ENCODE data around the gene ACTRT3. TPM values are rescaled to one million over a fixed set of nuclear protein-coding genes. Genes with fewer than 3 reads are reported as not detected.

Gene ACTRT3
- total and polyA plus RNA-seq, 2 of the 13 experiments (the other 11 are each of a cell fraction or from before 2014, with no cell fraction given), result 0.42 to 0.97 TPM

GRCh38 chr3:169780742-169781141 lies 11.4 kb upstream of the ACTRT3 start:
- no TSS peak for BruUV-seq (replicated peaks)
- intact Hi-C loops (cut with micrococcal nuclease; ENCODE audit: unreplicated experiment), result no loop called here
- peaks cover 3% of the 10 kb centered on the region; the same call in 1 of the 2 replicates for H3K4me1 ChIP-seq (ENCODE audit: insufficient read depth, low read length)
- H4K20me1 ChIP-seq (ENCODE audit: insufficient read depth, low read length), result no peaks in the 10 kb centered on the region
- H3K4me2 ChIP-seq (ENCODE audit: low read depth, low read length), result no peak overlapping the region
- no peaks in the 10 kb centered on the region for H3K27me3 ChIP-seq (ENCODE audit: control insufficient read depth in 1 of 2, insufficient read depth in 2 of 2, low read length in 2 of 2)
- in situ Hi-C loops (cut with HindIII; ENCODE audit: extremely low pct_ligation_motif_present, low pct_unique_long_range_greater_than_20kb), result no loop called here
- H3K9ac ChIP-seq (ENCODE audit: insufficient read depth, low read depth, low read length), result no peak overlapping the region
- H2AFZ ChIP-seq (ENCODE audit: low read length), result no peak overlapping the region
- no peaks in the 10 kb centered on the region for H3K9me3 ChIP-seq (ENCODE audit: low read length)
- ATAC-seq (no peak), FAIRE-seq (no peak), DNase-seq (ENCODE audit: low spot score) (no peak)
- peaks cover 11 to 58% of the 10 kb centered on the region in 2 experiments for H3K36me3 ChIP-seq (replicated peaks in 1 of 2; ENCODE audit: control insufficient read depth in 1 of 2, insufficient read depth in 2 of 2, low read length in 2 of 2)
- 88% methylated on average over 2 of the region's 2 CpGs for WGBS (ENCODE audit: low lambda C conversion rate)
- peaks cover 6% of the 10 kb centered on the region for H3K79me2 ChIP-seq (ENCODE audit: insufficient read depth, low read length)
- no peak overlapping the region for H3K4me3 ChIP-seq (replicated peaks in 1 of 3; ENCODE audit: insufficient read depth in 1 of 3, low read depth in 2 of 3, low read length in 3 of 3)
- CTCF ChIA-PET (ENCODE audit: low intra/inter-chr PET ratio, low total read pairs), result no interaction called here
- POLR2A ChIA-PET, result no interaction called here
- H3K27ac ChIP-seq (ENCODE audit: extremely low read length, insufficient read depth, low read length), result no peak overlapping the region
- no peak for TF ChIP-seq ZNF432 (CRISPR knock-in tag; IDR thresholded peaks at IDR 0.05; ENCODE audit: borderline replicate concordance)
- TF ChIP-seq ZNF317 (CRISPR knock-in tag; IDR thresholded peaks at IDR 0.05), result no peak
- TF ChIP-seq MTA1 (CRISPR knock-in tag; IDR thresholded peaks at IDR 0.05; ENCODE audit: borderline replicate concordance), result no peak
- TF ChIP-seq ZNF282 (IDR thresholded peaks at IDR 0.05; ENCODE audit: partially characterized antibody), result no peak
- TF ChIP-seq MAFK (conservative IDR thresholded peaks at IDR 0.05 in 1 of 2, IDR thresholded peaks at IDR 0.05 in 1 of 2; ENCODE audit: low read length in 2 of 2), result no peak
- no peak for TF ChIP-seq U2AF1 (optimal IDR thresholded peaks at IDR 0.05; ENCODE audit: low read depth, low read length)
- no peak for TF ChIP-seq MYC (CRISPR knock-in tag; IDR thresholded peaks at IDR 0.05; ENCODE audit: borderline replicate concordance)
- no peak for TF ChIP-seq ADNP (CRISPR knock-in tag; IDR thresholded peaks at IDR 0.05)
- TF ChIP-seq, protein P1, sequence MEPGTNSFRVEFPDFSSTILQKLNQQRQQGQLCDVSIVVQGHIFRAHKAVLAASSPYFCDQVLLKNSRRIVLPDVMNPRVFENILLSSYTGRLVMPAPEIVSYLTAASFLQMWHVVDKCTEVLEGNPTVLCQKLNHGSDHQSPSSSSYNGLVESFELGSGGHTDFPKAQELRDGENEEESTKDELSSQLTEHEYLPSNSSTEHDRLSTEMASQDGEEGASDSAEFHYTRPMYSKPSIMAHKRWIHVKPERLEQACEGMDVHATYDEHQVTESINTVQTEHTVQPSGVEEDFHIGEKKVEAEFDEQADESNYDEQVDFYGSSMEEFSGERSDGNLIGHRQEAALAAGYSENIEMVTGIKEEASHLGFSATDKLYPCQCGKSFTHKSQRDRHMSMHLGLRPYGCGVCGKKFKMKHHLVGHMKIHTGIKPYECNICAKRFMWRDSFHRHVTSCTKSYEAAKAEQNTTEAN (CRISPR knock-in tag; conservative IDR thresholded peaks at IDR 0.05), result no peak
- TF ChIP-seq, protein P2, sequence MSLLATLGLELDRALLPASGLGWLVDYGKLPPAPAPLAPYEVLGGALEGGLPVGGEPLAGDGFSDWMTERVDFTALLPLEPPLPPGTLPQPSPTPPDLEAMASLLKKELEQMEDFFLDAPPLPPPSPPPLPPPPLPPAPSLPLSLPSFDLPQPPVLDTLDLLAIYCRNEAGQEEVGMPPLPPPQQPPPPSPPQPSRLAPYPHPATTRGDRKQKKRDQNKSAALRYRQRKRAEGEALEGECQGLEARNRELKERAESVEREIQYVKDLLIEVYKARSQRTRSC (CRISPR knock-in tag; IDR thresholded peaks at IDR 0.05; ENCODE audit: low read depth), result no peak
- TF ChIP-seq, protein P3, sequence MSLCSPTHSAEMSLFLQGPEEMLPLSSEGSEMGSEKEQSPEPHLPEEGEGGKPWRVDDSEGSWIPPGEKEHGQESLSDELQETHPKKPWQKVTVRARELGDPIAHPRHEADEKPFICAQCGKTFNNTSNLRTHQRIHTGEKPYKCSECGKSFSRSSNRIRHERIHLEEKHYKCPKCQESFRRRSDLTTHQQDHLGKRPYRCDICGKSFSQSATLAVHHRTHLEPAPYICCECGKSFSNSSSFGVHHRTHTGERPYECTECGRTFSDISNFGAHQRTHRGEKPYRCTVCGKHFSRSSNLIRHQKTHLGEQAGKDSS (CRISPR knock-in tag; IDR thresholded peaks at IDR 0.05; ENCODE audit: borderline replicate concordance, low read depth), result no peak
- TF ChIP-seq NFAT5 (CRISPR knock-in tag; IDR thresholded peaks at IDR 0.05), result no peak
- TF ChIP-seq, protein P4, sequence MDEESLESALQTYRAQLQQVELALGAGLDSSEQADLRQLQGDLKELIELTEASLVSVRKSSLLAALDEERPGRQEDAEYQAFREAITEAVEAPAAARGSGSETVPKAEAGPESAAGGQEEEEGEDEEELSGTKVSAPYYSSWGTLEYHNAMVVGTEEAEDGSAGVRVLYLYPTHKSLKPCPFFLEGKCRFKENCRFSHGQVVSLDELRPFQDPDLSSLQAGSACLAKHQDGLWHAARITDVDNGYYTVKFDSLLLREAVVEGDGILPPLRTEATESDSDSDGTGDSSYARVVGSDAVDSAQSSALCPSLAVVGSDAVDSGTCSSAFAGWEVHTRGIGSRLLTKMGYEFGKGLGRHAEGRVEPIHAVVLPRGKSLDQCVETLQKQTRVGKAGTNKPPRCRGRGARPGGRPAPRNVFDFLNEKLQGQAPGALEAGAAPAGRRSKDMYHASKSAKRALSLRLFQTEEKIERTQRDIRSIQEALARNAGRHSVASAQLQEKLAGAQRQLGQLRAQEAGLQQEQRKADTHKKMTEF (CRISPR knock-in tag; IDR thresholded peaks at IDR 0.05), result no peak
- no peak for TF ChIP-seq SOX13 (IDR thresholded peaks at IDR 0.05)
- TF ChIP-seq SOX13 (CRISPR knock-in tag; conservative IDR thresholded peaks at IDR 0.05 in 1 of 2, IDR thresholded peaks at IDR 0.05 in 1 of 2), result no peak
- TF ChIP-seq ZNF569 (CRISPR knock-in tag; IDR thresholded peaks at IDR 0.05; ENCODE audit: borderline replicate concordance), result no peak
